Colonic mucosa (tissue), 4 donors: ENCODE results near the gene PALMD. TPM values are rescaled to one million over a fixed set of nuclear protein-coding genes. Genes with fewer than 3 reads are reported as not detected.

Experiments used
- DNase-seq: peaks from one replicate; pipeline ENCODE4 v3.0.0-alpha.2; 2020
- H3K27ac ChIP-seq: fragments of 200-600 bp; one replicate; pipeline ENCODE4 v1.8.0; 2021
- H3K27me3 ChIP-seq: fragments of 200-600 bp; one replicate; pipeline ENCODE4 v1.8.0; 2021
- H3K36me3 ChIP-seq: fragments of 200-600 bp; one replicate; pipeline ENCODE4 v1.8.0; 2021
- H3K4me1 ChIP-seq: fragments of 200-600 bp; one replicate; pipeline ENCODE4 v1.8.0; 2021; ENCODE audit warnings: mild to moderate bottlenecking
- H3K4me3 ChIP-seq: fragments of 200-600 bp; one replicate; pipeline ENCODE4 v1.8.0; 2021
- H3K9ac ChIP-seq, 2 donors: one replicate each; pipeline ENCODE4 v1.7.0; 2013; ENCODE audit warnings: control low read depth in 2 of 2, low read depth in 2 of 2, low read length in 2 of 2
- H3K9me3 ChIP-seq: fragments of 200-600 bp; one replicate; pipeline ENCODE4 v1.8.0; 2021
- intact Hi-C: fragments of 100-400 bp; cut with DNase I; formaldehyde crosslinking; loops from one replicate; pipeline ENCODE4 v1.14.1; 2022
- total RNA-seq, 2 donors: library from RNA; stranded (reverse); fragmentation: NEBNext Ultra II Directional in 1 of 2; extraction: Animal tissue kit (Norgen Biotek cat#: 25700) in 1 of 2; gene quantifications; one replicate each; pipeline ENCODE4 v1.2.1, GENCODE V29; 2021
- TF ChIP-seq, protein P1 (sequence below): fragments of 200-600 bp; IDR thresholded peaks from one replicate; pipeline ENCODE4 v1.8.0; 2022; ENCODE audit warnings: antibody characterized with exemption, mild to moderate bottlenecking
- donor health status: healthy.
- donor health status: DM: no; HTN: no; CAD: no.
- donor health status: DM: no; HTN: no; CAD: no.

PALMD gene
- total RNA-seq, 2 donors from 2014 or later = 1.4 to 2.2 TPM

DNA sequence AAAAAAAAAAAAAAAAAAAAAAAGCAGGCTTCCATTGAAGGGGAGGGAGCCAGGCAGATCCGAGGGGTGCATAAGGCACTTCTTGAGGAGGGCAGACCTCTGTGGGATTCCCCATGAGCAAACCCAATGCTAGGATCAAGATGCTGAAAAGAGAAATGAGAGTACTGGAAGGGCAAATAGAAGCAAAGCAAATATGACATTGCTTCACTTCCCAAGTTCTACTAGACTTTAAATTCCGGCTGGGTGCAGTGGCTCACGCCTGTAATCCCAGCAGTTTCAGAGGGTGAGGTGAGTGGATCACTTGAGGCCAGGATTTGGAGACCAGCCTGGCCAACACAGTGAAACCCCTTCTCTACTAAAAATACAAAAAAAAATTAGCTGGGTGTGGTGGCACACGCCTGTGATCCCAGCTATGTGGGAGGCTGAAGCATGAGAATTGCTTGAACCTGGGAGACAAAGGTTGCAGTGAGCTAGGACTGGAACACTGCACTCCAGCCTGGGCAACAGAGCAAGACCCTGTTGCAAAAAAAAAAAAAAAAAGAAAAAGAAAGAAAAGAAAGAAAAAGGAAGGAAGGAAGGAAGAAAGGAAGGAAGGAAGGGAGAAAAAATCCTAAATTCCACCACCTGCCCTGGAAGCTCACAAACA, 23.1 kb upstream of the PALMD start:
- H3K27me3 ChIP-seq = no peaks in the 10 kb centered on the region
- H3K4me1 ChIP-seq = no peaks in the 10 kb centered on the region
- no peak for DNase-seq
- H3K36me3 ChIP-seq = no peaks in the 10 kb centered on the region
- intact Hi-C loops = no loop called here
- no peak overlapping the region for H3K9ac ChIP-seq
- no peaks in the 10 kb centered on the region for H3K9me3 ChIP-seq
- H3K4me3 ChIP-seq = no peak overlapping the region
- no peak overlapping the region for H3K27ac ChIP-seq
- TF ChIP-seq, protein P1, sequence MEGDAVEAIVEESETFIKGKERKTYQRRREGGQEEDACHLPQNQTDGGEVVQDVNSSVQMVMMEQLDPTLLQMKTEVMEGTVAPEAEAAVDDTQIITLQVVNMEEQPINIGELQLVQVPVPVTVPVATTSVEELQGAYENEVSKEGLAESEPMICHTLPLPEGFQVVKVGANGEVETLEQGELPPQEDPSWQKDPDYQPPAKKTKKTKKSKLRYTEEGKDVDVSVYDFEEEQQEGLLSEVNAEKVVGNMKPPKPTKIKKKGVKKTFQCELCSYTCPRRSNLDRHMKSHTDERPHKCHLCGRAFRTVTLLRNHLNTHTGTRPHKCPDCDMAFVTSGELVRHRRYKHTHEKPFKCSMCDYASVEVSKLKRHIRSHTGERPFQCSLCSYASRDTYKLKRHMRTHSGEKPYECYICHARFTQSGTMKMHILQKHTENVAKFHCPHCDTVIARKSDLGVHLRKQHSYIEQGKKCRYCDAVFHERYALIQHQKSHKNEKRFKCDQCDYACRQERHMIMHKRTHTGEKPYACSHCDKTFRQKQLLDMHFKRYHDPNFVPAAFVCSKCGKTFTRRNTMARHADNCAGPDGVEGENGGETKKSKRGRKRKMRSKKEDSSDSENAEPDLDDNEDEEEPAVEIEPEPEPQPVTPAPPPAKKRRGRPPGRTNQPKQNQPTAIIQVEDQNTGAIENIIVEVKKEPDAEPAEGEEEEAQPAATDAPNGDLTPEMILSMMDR = no peak

GRCh38 chr1:99623554-99623953, 22.4 kb upstream of the PALMD start:
- no peak for DNase-seq
- Histone ChIP-seq H3K36me3 (no peaks in the 10 kb centered on the region), H3K27ac (no peak overlapping the region), H3K4me3 (no peak overlapping the region), H3K4me1 (no peaks in the 10 kb centered on the region), H3K27me3 (no peaks in the 10 kb centered on the region), H3K9me3 (no peaks in the 10 kb centered on the region), H3K9ac (no peak overlapping the region)
- intact Hi-C loops = no loop called here
- TF ChIP-seq, protein P1 = no peak

GRCh38 chr1:99627615-99628014, 18.3 kb upstream of the PALMD start:
- TF ChIP-seq, protein P1 = no peak

DNA sequence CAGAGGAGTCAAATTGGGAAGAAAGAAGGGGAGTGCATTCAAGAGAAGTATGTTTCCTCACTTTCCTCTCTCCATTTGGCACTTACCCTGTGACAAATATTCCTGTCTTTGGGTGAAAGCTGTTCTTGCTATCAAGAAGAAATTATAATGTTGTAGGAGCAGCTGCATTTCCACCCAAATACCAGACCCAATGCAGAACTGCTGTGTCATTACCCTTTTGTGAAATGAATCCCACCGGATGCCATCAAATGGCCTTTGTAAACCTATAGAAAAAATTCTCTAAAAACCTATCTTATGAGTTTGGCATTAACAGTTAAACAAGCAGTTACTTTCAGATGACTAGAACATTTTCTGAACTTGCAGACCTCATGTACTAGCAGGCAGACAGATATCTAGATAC, 16.7 kb upstream of the PALMD start:
- Histone ChIP-seq H3K9ac (no peak overlapping the region), H3K36me3 (no peaks in the 10 kb centered on the region), H3K27ac (no peak overlapping the region), H3K9me3 (no peaks in the 10 kb centered on the region), H3K27me3 (no peaks in the 10 kb centered on the region), H3K4me3 (no peak overlapping the region), H3K4me1 (no peaks in the 10 kb centered on the region)
- TF ChIP-seq, protein P1 = no peak
- DNase-seq = no peak
- intact Hi-C loops = no loop called here

More at GRCh38 chr1:99627615-99628014, 18.3 kb upstream of the PALMD start:
- H3K36me3 ChIP-seq = no peaks in the 10 kb centered on the region
- no peak overlapping the region for H3K9ac ChIP-seq
- DNase-seq = no peak
- no peaks in the 10 kb centered on the region for H3K9me3 ChIP-seq
- H3K4me1 ChIP-seq = no peaks in the 10 kb centered on the region
- H3K27ac ChIP-seq = no peak overlapping the region
- H3K4me3 ChIP-seq = no peak overlapping the region
- intact Hi-C loops = no loop called here
- no peaks in the 10 kb centered on the region for H3K27me3 ChIP-seq

- intact Hi-C loops = no loop called here
- Histone ChIP-seq H3K4me3 (no peak overlapping the region), H3K27ac (no peak overlapping the region), H3K36me3 (no peaks in the 10 kb centered on the region), H3K4me1 (no peaks in the 10 kb centered on the region), H3K9ac (no peak overlapping the region), H3K27me3 (no peaks in the 10 kb centered on the region), H3K9me3 (no peaks in the 10 kb centered on the region)
- no peak for DNase-seq
- TF ChIP-seq, protein P1 = no peak
These were observed 10.8 kb upstream of the PALMD start for GRCh38 chr1:99634971-99635624.
